Keratinocyte (primary cell): Measurements from ENCODE around the gene PPP1R1C. TPM values are rescaled to one million over a fixed set of nuclear protein-coding genes. Genes with fewer than 3 reads are reported as not detected.

Experiments
- DNase-seq: peaks from one replicate; pipeline ENCODE4 v3.0.0-alpha.2; 2011; ENCODE audit warnings: low read depth, missing footprints, low spot score
- FAIRE-seq: peaks from 2 replicates; lab custom pipeline; 2011; peaks lifted over from hg19 to GRCh38; lab: Jason Lieb, UNC
- H2AFZ ChIP-seq: 2 replicates; pipeline ENCODE4 v1.6.0; 2012; ENCODE audit warnings: low read length, control low read depth, inconsistent platforms; ENCODE audit not compliant: control insufficient read depth
- H3K27ac ChIP-seq: 2 replicates; pipeline ENCODE4 v1.5.1; 2011; ENCODE audit warnings: low read length; ENCODE audit not compliant: control insufficient read depth, insufficient read depth
- H3K27me3 ChIP-seq: 3 replicates; pipeline ENCODE4 v1.6.0; 2011; ENCODE audit warnings: low read length; ENCODE audit not compliant: control insufficient read depth, insufficient read depth; ENCODE audit errors: extremely low read depth
- H3K36me3 ChIP-seq, 2 experiments: 2 replicates in 1 of 2; 3 replicates in 1 of 2; pipeline ENCODE4 v1.5.1; 2011; ENCODE audit warnings: low read length in 2 of 2, mild to moderate bottlenecking in 1 of 2; ENCODE audit not compliant: control insufficient read depth in 2 of 2, insufficient read depth in 2 of 2; ENCODE audit errors: extremely low read depth in 1 of 2
- H3K4me1 ChIP-seq: 3 replicates; pipeline ENCODE4 v1.5.1; 2011; ENCODE audit warnings: low read length; ENCODE audit not compliant: control insufficient read depth, insufficient read depth; ENCODE audit errors: extremely low read depth
- H3K4me2 ChIP-seq: 3 replicates; pipeline ENCODE4 v1.6.0; 2011; ENCODE audit warnings: low read depth, low read length; ENCODE audit not compliant: control insufficient read depth, insufficient read depth; ENCODE audit errors: extremely low read depth
- H3K4me3 ChIP-seq, 3 experiments: fragments of 200-600 bp in 1 of 3; sonication (generic) in 1 of 3; 2 replicates in 2 of 3; 3 replicates in 1 of 3; pipeline ENCODE4 v1.5.1; 2011 to 2016; ENCODE audit warnings: low read length in 3 of 3, mild to moderate bottlenecking in 3 of 3, control low read depth in 2 of 3, inconsistent platforms in 1 of 3, low read depth in 1 of 3, mixed read lengths in 1 of 3, mixed run types in 1 of 3, moderate library complexity in 1 of 3; ENCODE audit not compliant: control insufficient read depth in 2 of 3, insufficient read depth in 2 of 3; ENCODE audit errors: extremely low read depth in 1 of 3
- H3K79me2 ChIP-seq: 2 replicates; pipeline ENCODE4 v1.6.0; 2012; ENCODE audit warnings: low read length; ENCODE audit not compliant: control insufficient read depth, insufficient read depth
- H3K9ac ChIP-seq: 3 replicates; pipeline ENCODE4 v1.6.0; 2011; ENCODE audit warnings: low read length; ENCODE audit not compliant: control insufficient read depth, insufficient read depth; ENCODE audit errors: extremely low read depth
- H3K9me1 ChIP-seq: 3 replicates; pipeline ENCODE4 v1.6.0; 2011; ENCODE audit warnings: low read length; ENCODE audit not compliant: control insufficient read depth, insufficient read depth; ENCODE audit errors: extremely low read depth
- H3K9me3 ChIP-seq: 2 replicates; pipeline ENCODE4 v1.5.1; 2012; ENCODE audit warnings: low read depth, low read length; ENCODE audit not compliant: control insufficient read depth
- H4K20me1 ChIP-seq: 3 replicates; pipeline ENCODE4 v1.6.0; 2011; ENCODE audit warnings: low read length; ENCODE audit not compliant: control insufficient read depth, insufficient read depth; ENCODE audit errors: extremely low read depth
- CTCF ChIP-seq, 3 experiments: IDR thresholded peaks in 1 of 3; conservative IDR thresholded peaks in 1 of 3; optimal IDR thresholded peaks in 1 of 3; 2 replicates in 2 of 3; 3 replicates in 1 of 3; pipeline versions ENCODE3 to v1.5.1; 2011; ENCODE audit warnings: low read length in 3 of 3, mild to moderate bottlenecking in 3 of 3, moderate library complexity in 2 of 3, control low read depth in 1 of 3, inconsistent platforms in 1 of 3; ENCODE audit not compliant: insufficient read depth in 2 of 3; ENCODE audit errors: extremely low read depth in 1 of 3
- EZH2 ChIP-seq: IDR thresholded peaks from one replicate; pipeline ENCODE4 v1.6.1; 2012; ENCODE audit warnings: inconsistent platforms, mild to moderate bottlenecking, low read length, moderate library complexity
- dilution Hi-C: fragments of 300-500 bp; cut with MboI; formaldehyde crosslinking; loops from one replicate; pipeline ENCODE4 v1.7.0; 2020; ENCODE audit warnings: low sequenced_read_pairs; ENCODE audit not compliant: extremely low pct_ligation_motif_present
- polyA plus RNA-seq, 5 experiments: library from polyadenylated mRNA; depleted of rRNA in 3 of 5; stranded (reverse) in 3 of 5; stranded (forward) in 1 of 5; unstranded in 1 of 5; fragments of >200 nt; gene quantifications; 1 replicate in 1 of 5; 2 replicates in 3 of 5; 3 replicates in 1 of 5; pipeline versions ENCODE4 v1.2.1 to v1.2.3, GENCODE V29; 2011 to 2012; ENCODE audit warnings: missing spikeins in 2 of 5, low read depth in 1 of 5, low replicate concordance in 1 of 5

PPP1R1C gene
- polyA plus RNA-seq, 1 donor (not counting 4 experiments of a cell fraction or from before 2014, with no cell fraction given): 4.3 TPM

GRCh38 chr2:182077023-182077422, 91.4 kb downstream of the PPP1R1C start:
- H3K9me1 ChIP-seq: no peaks in the 10 kb centered on the region
- no peak overlapping the region for H3K27ac ChIP-seq
- no peak overlapping the region for H3K4me2 ChIP-seq
- no peaks in the 10 kb centered on the region for H3K36me3 ChIP-seq
- FAIRE-seq (no peak), DNase-seq (no peak)
- H3K4me1 ChIP-seq: peaks cover 4% of the 10 kb centered on the region
- no peaks in the 10 kb centered on the region for H3K9me3 ChIP-seq
- no peaks in the 10 kb centered on the region for H4K20me1 ChIP-seq
- H3K27me3 ChIP-seq: no peaks in the 10 kb centered on the region
- no peaks in the 10 kb centered on the region for H3K79me2 ChIP-seq
- TF ChIP-seq CTCF (optimal IDR thresholded peaks at IDR 0.05 in 1 of 3, IDR thresholded peaks at IDR 0.05 in 1 of 3, conservative IDR thresholded peaks at IDR 0.05 in 1 of 3; ENCODE audit: extremely low read depth in 1 of 3, insufficient read depth in 2 of 3, low read length in 3 of 3): no peak
- TF ChIP-seq EZH2: no peak
- H2AFZ ChIP-seq: no peak overlapping the region
- dilution Hi-C loops: no loop called here
- no peak overlapping the region for H3K4me3 ChIP-seq
- H3K9ac ChIP-seq: no peak overlapping the region

GRCh38 chr2:182077448-182078142, 91.9 kb downstream of the PPP1R1C start:
- no peaks in the 10 kb centered on the region for H3K9me1 ChIP-seq
- no peak overlapping the region for H2AFZ ChIP-seq
- no peaks in the 10 kb centered on the region for H4K20me1 ChIP-seq
- DNase-seq (peak; percentile 41), FAIRE-seq (peak; percentile 58)
- no peak overlapping the region for H3K27ac ChIP-seq
- H3K9ac ChIP-seq: no peak overlapping the region
- no peak overlapping the region for H3K4me3 ChIP-seq
- dilution Hi-C loops: no loop called here
- no peaks in the 10 kb centered on the region for H3K9me3 ChIP-seq
- H3K4me2 ChIP-seq: peak overlapping the region; percentile 2
- H3K27me3 ChIP-seq: no peaks in the 10 kb centered on the region
- H3K79me2 ChIP-seq: no peaks in the 10 kb centered on the region
- no peaks in the 10 kb centered on the region for H3K36me3 ChIP-seq
- no peak for TF ChIP-seq EZH2
- TF ChIP-seq CTCF (optimal IDR thresholded peaks at IDR 0.05 in 1 of 3, IDR thresholded peaks at IDR 0.05 in 1 of 3, conservative IDR thresholded peaks at IDR 0.05 in 1 of 3; ENCODE audit: extremely low read depth in 1 of 3, insufficient read depth in 2 of 3, low read length in 3 of 3): peak; percentile 24 to 64 (median 63)
- H3K4me1 ChIP-seq: peaks cover 4% of the 10 kb centered on the region
